Heart left ventricle (tissue), 16 donors: Measurements from ENCODE around the gene PPP1R1B. TPM values are rescaled to one million over a fixed set of nuclear protein-coding genes. Genes with fewer than 3 reads are reported as not detected.

ENCODE experiments used
- ATAC-seq, 4 donors: fragments of 200-7000 bp; cut with Tn5 transposase; one replicate each; pipeline ENCODE4 v1.9.1; 2020 to 2022; ENCODE audit warnings: moderate library complexity in 4 of 4, mild to moderate bottlenecking in 3 of 4, moderate number of reproducible peaks in 1 of 4
- DNase-seq, 5 donors: peaks; one replicate each; pipeline ENCODE4 v3.0.0-alpha.2; 2020
- H3K27ac ChIP-seq, 12 donors: fragments of 200-600 bp; sonication (generic) in 4 of 12; one replicate each; pipeline versions ENCODE4 v1.5.0 to v1.8.0; 2016 to 2022; ENCODE audit warnings: mild to moderate bottlenecking in 2 of 12
- H3K27me3 ChIP-seq, 9 donors: fragments of 200-600 bp; sonication (generic) in 2 of 9; one replicate each; pipeline versions ENCODE4 v1.5.1 to v1.8.0; 2016 to 2022; ENCODE audit warnings: mild to moderate bottlenecking in 3 of 9
- H3K36me3 ChIP-seq, 9 donors: fragments of 200-600 bp; sonication (generic) in 2 of 9; one replicate each; pipeline versions ENCODE4 v1.5.0 to v1.8.0; 2018 to 2022; ENCODE audit warnings: mild to moderate bottlenecking in 2 of 9
- H3K4me1 ChIP-seq, 12 donors: fragments of 200-600 bp; sonication (generic) in 4 of 12; one replicate each; pipeline versions ENCODE4 v1.5.0 to v1.8.0; 2016 to 2022; ENCODE audit warnings: mild to moderate bottlenecking in 3 of 12
- H3K4me3 ChIP-seq, 12 donors: fragments of 200-600 bp; sonication (generic) in 4 of 12; one replicate each; pipeline versions ENCODE4 v1.5.0 to v1.8.0; 2017 to 2022; ENCODE audit warnings: mild to moderate bottlenecking in 9 of 12, moderate library complexity in 4 of 12
- H3K9me3 ChIP-seq, 12 donors: fragments of 200-600 bp; sonication (generic) in 4 of 12; one replicate each; pipeline versions ENCODE4 v1.5.0 to v1.8.0; 2016 to 2022; ENCODE audit warnings: mild to moderate bottlenecking in 1 of 12
- POLR2A ChIP-seq, 2 donors: fragments of 450-650 bp; IDR thresholded peaks; one replicate each; pipeline ENCODE4 v1.6.1; 2017; ENCODE audit warnings: antibody characterized with exemption in 2 of 2, mild to moderate bottlenecking in 2 of 2, moderate library complexity in 2 of 2
- WGBS, 4 donors: extraction: QIAGEN DNeasy Blood & Tissue Kit in 2 of 4; methylation state at CpG; one replicate each; pipeline versions ENCODE4 v1.1.5 to v1.1.7; 2013 to 2018; 5-methylcytosine and 5-hydroxymethylcytosine counted together
- intact Hi-C, 10 donors: fragments of 100-400 bp; cut with DNase I; formaldehyde crosslinking; loops; one replicate each; pipeline versions ENCODE4 v1.11.1 to v1.14.2; 2022
- polyA plus RNA-seq, 2 donors: library from polyadenylated mRNA; stranded (reverse); fragments of 200-250 nt; gene quantifications; one replicate each; pipeline ENCODE4 v1.2.3, GENCODE V29; 2013
- total RNA-seq, 9 donors: library from RNA; depleted of rRNA in 2 of 9; stranded (reverse); fragments of >200 nt in 2 of 9; fragmentation: NEBNext Ultra II Directional in 3 of 9; extraction: Animal tissue kit (Norgen Biotek cat#: 25700) in 3 of 9; gene quantifications; one replicate each; pipeline versions ENCODE4 v1.1.0 to v1.2.4, GENCODE V29; 2016 to 2023
- TF ChIP-seq, protein P1 (sequence below), 12 donors: fragments of 200-600 bp; sonication (generic) in 4 of 12; IDR thresholded peaks; one replicate each; pipeline versions ENCODE4 v1.5.0 to v1.8.0; 2018 to 2022; ENCODE audit warnings: antibody characterized with exemption in 12 of 12, mild to moderate bottlenecking in 5 of 12
- donor health status: ischemic (EF 13 %, LVEDD 7.1; RV severe dilation, severe dysfunction).
- donor health status: healthy with polysubstance abuse.
- donor health status: DM: no; HTN: yes; CAD: no.
- donor health status: DM: no; HTN: no; CAD: no.
- donor health status: ischemic (EF 25% LVEDD 6.9; RV normal size, moderate dysfunction).
- donor health status: ischemic (EF 25% LVEDD 5.7; RV mildly dilated, moderate dysfunction).
- donor health status: healthy.
- donor health status: DM: yes; HTN: yes; CAD: no.
- donor health status: ischemic (EF 35%, LVEDD 5.7; RV mildly dilated, moderate dysfunction).
- donor health status: nonischemic (EF 11% LVEDD 7.7; RV severe dilation, severe dysfunction).
- donor health status: DM: yes; HTN: yes; CAD: no.
- donor health status: PGD.
- donor health status: ischemic (EF 29% LVEDD 5.4; RV normal size, mild dysfunction).
- donor health status: nonischemic (EF 23%, LVEDD 6.1; RV moderate dilation, normal function).

Gene PPP1R1B
- total and polyA plus RNA-seq, 11 donors: 0.54 to 5.8 (median 0.88) TPM; not detected in 1

DNA sequence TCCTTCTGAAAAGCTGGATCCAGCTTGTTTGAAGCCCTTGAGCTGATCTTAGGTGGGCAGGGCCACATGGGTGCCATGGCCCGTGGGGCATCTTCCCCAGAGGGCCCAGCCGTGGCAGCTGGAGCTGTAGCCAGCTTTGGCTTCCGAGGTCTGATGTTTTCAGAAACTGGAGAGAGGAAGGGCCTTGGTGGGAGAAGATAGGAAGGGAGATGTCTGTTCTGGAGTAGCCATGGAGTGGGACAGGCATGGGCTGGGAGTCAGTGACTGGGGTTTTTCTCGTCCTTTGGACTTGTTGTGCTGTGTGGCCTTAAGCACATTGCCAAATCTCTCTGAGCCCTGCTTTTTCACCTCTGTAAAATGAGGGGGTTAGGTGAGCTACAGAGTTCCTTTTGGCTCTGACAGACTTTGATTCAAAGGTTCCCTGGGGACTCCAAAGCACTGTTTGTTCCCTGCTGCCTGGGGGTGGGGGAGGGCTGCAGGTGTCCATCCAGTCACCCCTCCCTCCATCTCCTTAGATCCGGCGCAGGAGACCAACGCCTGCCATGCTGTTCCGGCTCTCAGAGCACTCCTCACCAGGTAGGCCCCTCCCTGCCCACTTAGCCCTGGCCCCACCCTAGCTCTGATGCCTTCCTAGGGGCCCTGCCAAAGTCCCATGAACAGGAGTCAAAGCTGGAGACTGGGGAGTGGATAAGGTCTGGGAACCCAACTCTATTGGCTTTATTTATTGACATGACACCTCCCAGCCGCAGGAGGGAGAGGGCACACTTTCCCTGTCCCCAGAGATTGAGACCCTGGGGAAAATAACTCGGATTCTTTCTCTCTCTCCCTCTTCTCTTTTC, 2.1 kb downstream of the PPP1R1B start:
- Histone ChIP-seq H3K27ac (no peak overlapping the region), H3K9me3 (no peaks in the 10 kb centered on the region), H3K4me1 (peaks cover 0 to 15% (median 8%) of the 10 kb centered on the region in 12 donors), H3K36me3 (no peaks in the 10 kb centered on the region), H3K27me3 (peaks cover 8 to 56% (median 32%) of the 10 kb centered on the region in 9 donors), H3K4me3 (no peak overlapping the region)
- TF ChIP-seq POLR2A (IDR thresholded peaks at IDR 0.05): no peak
- TF ChIP-seq, protein P1, sequence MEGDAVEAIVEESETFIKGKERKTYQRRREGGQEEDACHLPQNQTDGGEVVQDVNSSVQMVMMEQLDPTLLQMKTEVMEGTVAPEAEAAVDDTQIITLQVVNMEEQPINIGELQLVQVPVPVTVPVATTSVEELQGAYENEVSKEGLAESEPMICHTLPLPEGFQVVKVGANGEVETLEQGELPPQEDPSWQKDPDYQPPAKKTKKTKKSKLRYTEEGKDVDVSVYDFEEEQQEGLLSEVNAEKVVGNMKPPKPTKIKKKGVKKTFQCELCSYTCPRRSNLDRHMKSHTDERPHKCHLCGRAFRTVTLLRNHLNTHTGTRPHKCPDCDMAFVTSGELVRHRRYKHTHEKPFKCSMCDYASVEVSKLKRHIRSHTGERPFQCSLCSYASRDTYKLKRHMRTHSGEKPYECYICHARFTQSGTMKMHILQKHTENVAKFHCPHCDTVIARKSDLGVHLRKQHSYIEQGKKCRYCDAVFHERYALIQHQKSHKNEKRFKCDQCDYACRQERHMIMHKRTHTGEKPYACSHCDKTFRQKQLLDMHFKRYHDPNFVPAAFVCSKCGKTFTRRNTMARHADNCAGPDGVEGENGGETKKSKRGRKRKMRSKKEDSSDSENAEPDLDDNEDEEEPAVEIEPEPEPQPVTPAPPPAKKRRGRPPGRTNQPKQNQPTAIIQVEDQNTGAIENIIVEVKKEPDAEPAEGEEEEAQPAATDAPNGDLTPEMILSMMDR (IDR thresholded peaks at IDR 0.05): no peak
- no peak for DNase-seq
- 59 to 68% (median 64%) methylated on average over 8 to 10 of the region's 10 CpGs for WGBS, 4 donors
- intact Hi-C loops: loop anchor here in 3 of 10 donors (10.0 kb wide), 4 partner anchors 46 to 356 kb away; partner anchors contain the start of gene PSMD3 (in 1 of the 3)
- ATAC-seq: no peak

DNA sequence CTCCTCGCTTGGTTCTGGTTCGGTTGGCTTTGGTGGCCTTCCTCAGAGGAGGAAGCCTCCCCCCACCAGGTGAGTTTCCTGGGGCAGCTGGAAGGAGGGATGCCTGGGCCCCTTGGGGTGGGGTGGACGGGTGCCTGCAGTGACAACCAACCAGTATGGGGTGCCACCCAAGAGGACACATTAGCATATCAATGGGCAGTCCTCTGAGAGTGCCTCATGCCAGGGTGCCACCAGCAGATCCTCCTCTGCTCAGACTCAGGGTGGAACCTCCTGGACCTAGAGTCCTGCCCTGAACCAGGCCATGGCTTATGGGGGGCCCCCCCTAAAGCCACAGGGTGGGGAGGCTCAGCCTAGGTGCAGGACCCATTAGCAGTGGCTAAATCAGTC, 2.7 kb downstream of the PPP1R1B start:
- ATAC-seq: no peak
- DNase-seq: no peak
- Histone ChIP-seq H3K4me1 (peaks cover 0 to 15% (median 8%) of the 10 kb centered on the region in 12 donors), H3K27ac (no peak overlapping the region), H3K9me3 (no peaks in the 10 kb centered on the region), H3K27me3 (peaks cover 8 to 56% (median 32%) of the 10 kb centered on the region in 9 donors), H3K36me3 (no peaks in the 10 kb centered on the region), H3K4me3 (no peak overlapping the region)
- TF ChIP-seq, protein P1 (IDR thresholded peaks at IDR 0.05): no peak
- no peak for TF ChIP-seq POLR2A (IDR thresholded peaks at IDR 0.05)
- intact Hi-C loops: loop anchor here in 3 of 10 donors (10.0 kb wide), 4 partner anchors 45 to 355 kb away; partner anchors contain the start of gene PSMD3 (in 1 of the 3)
- 64 to 87% (median 70%) methylated on average over 3 of the region's 3 CpGs for WGBS, 4 donors

DNA sequence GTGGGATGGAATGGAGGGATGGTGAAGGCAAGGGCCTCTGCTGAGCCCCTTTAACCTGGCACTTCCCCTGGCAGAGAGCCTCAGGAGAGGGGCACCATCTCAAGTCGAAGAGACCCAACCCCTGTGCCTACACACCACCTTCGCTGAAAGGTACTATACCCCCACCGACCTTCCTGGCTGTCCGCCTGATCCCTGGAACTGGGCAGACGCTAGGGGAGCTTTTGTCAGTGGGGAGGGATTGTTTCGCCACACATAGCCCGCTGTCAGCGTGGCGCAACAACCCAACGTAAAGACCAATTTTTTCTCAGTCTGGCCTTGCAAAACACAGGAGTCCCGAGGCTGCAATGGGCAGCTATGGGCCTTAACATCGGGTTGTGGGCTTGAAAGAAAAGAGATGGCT, 3.1 kb downstream of the PPP1R1B start:
- peaks cover 0 to 18% (median 9%) of the 10 kb centered on the region in 12 donors for H3K4me1 ChIP-seq
- H3K36me3 ChIP-seq: no peaks in the 10 kb centered on the region
- peaks cover 8 to 52% (median 32%) of the 10 kb centered on the region in 9 donors for H3K27me3 ChIP-seq
- intact Hi-C loops: loop anchor here in 3 of 10 donors (10.0 kb wide), 4 partner anchors 45 to 355 kb away; partner anchors contain the start of gene PSMD3 (in 1 of the 3)
- no peak overlapping the region for H3K27ac ChIP-seq
- ATAC-seq: no peak
- DNase-seq: no peak
- H3K9me3 ChIP-seq: no peaks in the 10 kb centered on the region
- H3K4me3 ChIP-seq: no peak overlapping the region
- TF ChIP-seq POLR2A (IDR thresholded peaks at IDR 0.05): no peak
- TF ChIP-seq, protein P1 (IDR thresholded peaks at IDR 0.05): no peak
- 75 to 82% (median 80%) methylated on average over 11 to 12 of the region's 12 CpGs for whole genome bisulfite sequencing, 4 donors

DNA sequence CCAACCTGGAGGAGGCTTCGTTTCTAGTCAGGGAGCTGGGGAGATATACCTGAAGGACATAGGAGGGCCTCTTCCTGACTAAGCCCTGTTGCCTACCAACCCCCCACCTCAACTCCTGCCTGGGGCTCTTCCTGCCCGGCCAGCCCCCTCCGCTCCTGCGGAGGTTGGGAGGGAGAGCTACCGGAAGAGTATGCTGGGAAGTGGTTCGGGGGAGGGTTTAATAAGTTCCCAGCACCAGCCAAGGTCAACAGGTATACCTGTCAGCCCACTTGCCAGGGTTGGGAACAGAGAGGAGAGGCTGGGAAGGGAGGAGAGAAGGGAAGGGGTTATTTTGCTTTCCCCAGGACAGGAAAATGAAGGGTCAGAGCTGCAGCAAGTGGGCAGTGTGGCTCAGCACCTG, 4.7 kb downstream of the PPP1R1B start:
- intact Hi-C loops: no loop called here

More for the DNA sequence above, 4.7 kb downstream of the PPP1R1B start:
- Histone ChIP-seq H3K36me3 (no peaks in the 10 kb centered on the region), H3K27ac (no peak overlapping the region), H3K9me3 (no peaks in the 10 kb centered on the region), H3K4me1 (peaks cover 0 to 24% (median 12%) of the 10 kb centered on the region in 12 donors), H3K4me3 (no peak overlapping the region), H3K27me3 (peaks cover 8 to 37% (median 21%) of the 10 kb centered on the region in 9 donors)
- TF ChIP-seq, protein P1 (IDR thresholded peaks at IDR 0.05): no peak
- TF ChIP-seq POLR2A (IDR thresholded peaks at IDR 0.05): no peak
- DNase-seq (no peak), ATAC-seq (no peak)
- 37 to 55% (median 44%) methylated on average over 6 of the region's 6 CpGs for WGBS, 4 donors
